Measurements from ENCODE around the gene MYO5B. TPM values are rescaled to one million over a fixed set of nuclear protein-coding genes. Genes with fewer than 3 reads are reported as not detected.

MYO5B gene
- total RNA-seq, 1 donor from 2014 or later: 1.8 TPM

- no peak for DNase-seq (ENCODE audit: extremely low read depth, low read depth, low spot score)
Observed at GRCh38 chr18:50075772-50076171, 119.2 kb downstream of the MYO5B start.

GRCh38 chr18:50074404-50074803 is 120.5 kb downstream of the MYO5B start:
- DNase-seq (ENCODE audit: extremely low read depth, low read depth, low spot score): no peak

- no peak for DNase-seq (ENCODE audit: extremely low read depth, low read depth, low spot score)
Observed at GRCh38 chr18:50073319-50073718, 121.6 kb downstream of the MYO5B start.

- no peak for DNase-seq (ENCODE audit: extremely low read depth, low read depth, low spot score)
Observed at GRCh38 chr18:50072146-50072545, 122.8 kb downstream of the MYO5B start.

- DNase-seq (ENCODE audit: extremely low read depth, low read depth, low spot score): no peak
Observed at GRCh38 chr18:50071397-50071796, 123.5 kb downstream of the MYO5B start.

- DNase-seq (ENCODE audit: extremely low read depth, low read depth, low spot score): no peak
Observed at GRCh38 chr18:50069422-50069821, 125.5 kb downstream of the MYO5B start.

- no peak for DNase-seq (ENCODE audit: extremely low read depth, low read depth, low spot score)
Observed at GRCh38 chr18:50065527-50065926, 129.4 kb downstream of the MYO5B start.

GRCh38 chr18:50065039-50065438 is 129.9 kb downstream of the MYO5B start:
- DNase-seq (ENCODE audit: extremely low read depth, low read depth, low spot score): no peak

- no peak for DNase-seq (ENCODE audit: extremely low read depth, low read depth, low spot score)
Observed at GRCh38 chr18:50061876-50062517, 132.9 kb downstream of the MYO5B start.

GRCh38 chr18:50060822-50061221 is 134.1 kb downstream of the MYO5B start:
- no peak for DNase-seq (ENCODE audit: extremely low read depth, low read depth, low spot score)

- no peak for DNase-seq (ENCODE audit: extremely low read depth, low read depth, low spot score)
Observed at GRCh38 chr18:50058731-50059130, 136.2 kb downstream of the MYO5B start.

GRCh38 chr18:50057009-50057408 is 137.9 kb downstream of the MYO5B start:
- DNase-seq (ENCODE audit: extremely low read depth, low read depth, low spot score): no peak

- DNase-seq (ENCODE audit: extremely low read depth, low read depth, low spot score): no peak
Observed at GRCh38 chr18:50056185-50056584, 138.8 kb downstream of the MYO5B start.

- no peak for DNase-seq (ENCODE audit: extremely low read depth, low read depth, low spot score)
Observed at GRCh38 chr18:50055488-50055887, 139.5 kb downstream of the MYO5B start.

- no peak for DNase-seq (ENCODE audit: extremely low read depth, low read depth, low spot score)
Observed at GRCh38 chr18:50053111-50053510, 141.8 kb downstream of the MYO5B start.

- DNase-seq (ENCODE audit: extremely low read depth, low read depth, low spot score): no peak
Observed at GRCh38 chr18:50051288-50051687, 143.7 kb downstream of the MYO5B start.

- DNase-seq (ENCODE audit: extremely low read depth, low read depth, low spot score): no peak
Observed at GRCh38 chr18:50045126-50045525, 149.8 kb downstream of the MYO5B start.

GRCh38 chr18:50044402-50044801 is 150.5 kb downstream of the MYO5B start:
- no peak for DNase-seq (ENCODE audit: extremely low read depth, low read depth, low spot score)

- no peak for DNase-seq (ENCODE audit: extremely low read depth, low read depth, low spot score)
Observed at GRCh38 chr18:50042611-50043010, 152.3 kb downstream of the MYO5B start.

- DNase-seq (ENCODE audit: extremely low read depth, low read depth, low spot score): no peak
Observed at GRCh38 chr18:50039746-50040145, 155.2 kb downstream of the MYO5B start.

GRCh38 chr18:50038448-50038847 is 156.5 kb downstream of the MYO5B start:
- peak; percentile 39 for DNase-seq (ENCODE audit: extremely low read depth, low read depth, low spot score)

GRCh38 chr18:50034029-50034428 is 160.9 kb downstream of the MYO5B start:
- DNase-seq (ENCODE audit: extremely low read depth, low read depth, low spot score): no peak

GRCh38 chr18:50033004-50033403 is 161.9 kb downstream of the MYO5B start:
- no peak for DNase-seq (ENCODE audit: extremely low read depth, low read depth, low spot score)
